ENCODE data around the gene FAM193B.

- TF ChIP-seq POLR2A (IDR thresholded peaks at IDR 0.05) = no peak
- TF ChIP-seq, protein P1, sequence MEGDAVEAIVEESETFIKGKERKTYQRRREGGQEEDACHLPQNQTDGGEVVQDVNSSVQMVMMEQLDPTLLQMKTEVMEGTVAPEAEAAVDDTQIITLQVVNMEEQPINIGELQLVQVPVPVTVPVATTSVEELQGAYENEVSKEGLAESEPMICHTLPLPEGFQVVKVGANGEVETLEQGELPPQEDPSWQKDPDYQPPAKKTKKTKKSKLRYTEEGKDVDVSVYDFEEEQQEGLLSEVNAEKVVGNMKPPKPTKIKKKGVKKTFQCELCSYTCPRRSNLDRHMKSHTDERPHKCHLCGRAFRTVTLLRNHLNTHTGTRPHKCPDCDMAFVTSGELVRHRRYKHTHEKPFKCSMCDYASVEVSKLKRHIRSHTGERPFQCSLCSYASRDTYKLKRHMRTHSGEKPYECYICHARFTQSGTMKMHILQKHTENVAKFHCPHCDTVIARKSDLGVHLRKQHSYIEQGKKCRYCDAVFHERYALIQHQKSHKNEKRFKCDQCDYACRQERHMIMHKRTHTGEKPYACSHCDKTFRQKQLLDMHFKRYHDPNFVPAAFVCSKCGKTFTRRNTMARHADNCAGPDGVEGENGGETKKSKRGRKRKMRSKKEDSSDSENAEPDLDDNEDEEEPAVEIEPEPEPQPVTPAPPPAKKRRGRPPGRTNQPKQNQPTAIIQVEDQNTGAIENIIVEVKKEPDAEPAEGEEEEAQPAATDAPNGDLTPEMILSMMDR (IDR thresholded peaks at IDR 0.05) = no peak
- TF ChIP-seq EP300 (IDR thresholded peaks at IDR 0.05) = no peak
These were observed 37.3 kb upstream of the FAM193B start for GRCh38 chr5:177591690-177592009.

All from sigmoid colon (tissue), 4 donors.